ENCODE measurements around the gene FOXK2. TPM values are rescaled to one million over a fixed set of nuclear protein-coding genes. Genes with fewer than 3 reads are reported as not detected.
"Not testable (repeated sequence)": the region's sequence is repeated elsewhere in the genome, so short reads cannot be mapped to it uniquely, and the experiment has no call there.

FOXK2 gene
- total RNA-seq, 1 donor = 29.3 TPM

GRCh38 chr17:82560252-82560642 is 40.7 kb downstream of the FOXK2 start:
- Histone ChIP-seq H3K79me2 (ENCODE audit: insufficient read depth, low read length) (peaks cover 86% of the 10 kb centered on the region), H3K27me3 (ENCODE audit: insufficient read depth, low read length) (no peaks in the 10 kb centered on the region), H3K36me3 (ENCODE audit: insufficient read depth, low read length) (peaks cover 5% of the 10 kb centered on the region), H3K27ac (ENCODE audit: low read depth, low read length) (no peak overlapping the region), H3K4me3 (ENCODE audit: insufficient read depth, low read length) (no peak overlapping the region), H4K20me1 (ENCODE audit: insufficient read depth, low read length) (peaks cover 50% of the 10 kb centered on the region), H2AFZ (ENCODE audit: low read length) (no peak overlapping the region), H3K4me1 (ENCODE audit: insufficient read depth, low read length) (no peaks in the 10 kb centered on the region), H3K9me3 (ENCODE audit: low read depth, low read length) (no peaks in the 10 kb centered on the region), H3K4me2 (ENCODE audit: insufficient read depth, low read length) (no peak overlapping the region)
- peak; percentile 52 for DNase-seq (ENCODE audit: insufficient read length, low spot score, missing footprints)
- no peak for TF ChIP-seq CTCF (IDR thresholded peaks at IDR 0.05; ENCODE audit: extremely low read depth, low read depth, low read length)

GRCh38 chr17:82560802-82561428 is 41.4 kb downstream of the FOXK2 start:
- peaks cover 9% of the 10 kb centered on the region for H3K36me3 ChIP-seq (ENCODE audit: insufficient read depth, low read length)
- H2AFZ ChIP-seq (ENCODE audit: low read length) = no peak overlapping the region
- no peak overlapping the region for H3K4me2 ChIP-seq (ENCODE audit: insufficient read depth, low read length)
- peaks cover 52% of the 10 kb centered on the region for H4K20me1 ChIP-seq (ENCODE audit: insufficient read depth, low read length)
- no peak for TF ChIP-seq CTCF (IDR thresholded peaks at IDR 0.05; ENCODE audit: extremely low read depth, low read depth, low read length)
- no peak overlapping the region for H3K27ac ChIP-seq (ENCODE audit: low read depth, low read length)
- DNase-seq (ENCODE audit: insufficient read length, low spot score, missing footprints) = no peak
- no peaks in the 10 kb centered on the region for H3K27me3 ChIP-seq (ENCODE audit: insufficient read depth, low read length)
- no peaks in the 10 kb centered on the region for H3K9me3 ChIP-seq (ENCODE audit: low read depth, low read length)
- H3K4me1 ChIP-seq (ENCODE audit: insufficient read depth, low read length) = no peaks in the 10 kb centered on the region
- no peak overlapping the region for H3K4me3 ChIP-seq (ENCODE audit: insufficient read depth, low read length)
- H3K79me2 ChIP-seq (ENCODE audit: insufficient read depth, low read length) = peaks cover 87% of the 10 kb centered on the region

- Histone ChIP-seq H3K27me3 (ENCODE audit: insufficient read depth, low read length) (no peaks in the 10 kb centered on the region), H3K4me2 (ENCODE audit: insufficient read depth, low read length) (no peak overlapping the region), H3K79me2 (ENCODE audit: insufficient read depth, low read length) (peaks cover 85% of the 10 kb centered on the region), H3K9me3 (ENCODE audit: low read depth, low read length) (no peaks in the 10 kb centered on the region), H4K20me1 (ENCODE audit: insufficient read depth, low read length) (peaks cover 58% of the 10 kb centered on the region), H3K4me3 (ENCODE audit: insufficient read depth, low read length) (no peak overlapping the region), H3K27ac (ENCODE audit: low read depth, low read length) (no peak overlapping the region), H3K36me3 (ENCODE audit: insufficient read depth, low read length) (peaks cover 9% of the 10 kb centered on the region), H2AFZ (ENCODE audit: low read length) (no peak overlapping the region), H3K4me1 (ENCODE audit: insufficient read depth, low read length) (no peaks in the 10 kb centered on the region)
- TF ChIP-seq CTCF (IDR thresholded peaks at IDR 0.05; ENCODE audit: extremely low read depth, low read depth, low read length) = no peak
- peak; percentile 43 for DNase-seq (ENCODE audit: insufficient read length, low spot score, missing footprints)
Observed at GRCh38 chr17:82561429-82562035, 42.0 kb downstream of the FOXK2 start.

DNA sequence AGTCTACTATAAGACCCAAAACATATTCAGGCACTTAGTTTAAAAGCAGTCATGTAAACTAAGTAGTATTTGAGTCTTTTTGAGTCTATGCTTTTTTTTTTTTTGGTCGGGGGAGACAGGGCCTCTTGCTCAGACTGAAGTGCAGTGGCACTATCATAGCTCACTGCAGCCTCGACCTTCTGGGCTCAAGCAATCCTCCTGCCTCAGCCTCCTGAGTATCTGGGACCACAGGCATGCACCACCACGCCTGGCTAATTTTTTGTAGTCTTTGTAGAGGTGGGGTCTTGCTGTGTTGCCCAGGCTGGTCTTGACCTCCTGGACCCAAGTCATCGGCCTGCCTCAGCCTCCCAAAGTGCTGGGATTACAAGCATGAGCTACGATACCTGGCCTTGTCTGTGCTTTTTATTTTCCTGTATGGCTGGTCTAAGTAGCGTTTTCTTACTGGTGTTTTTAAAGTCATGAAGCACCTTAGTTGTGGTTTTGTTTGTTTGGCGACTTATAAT is 43.2 kb downstream of the FOXK2 start:
- H3K9me3 ChIP-seq (ENCODE audit: low read depth, low read length); H3K27ac ChIP-seq (ENCODE audit: low read depth, low read length); H3K4me2 ChIP-seq (ENCODE audit: insufficient read depth, low read length); H3K27me3 ChIP-seq (ENCODE audit: insufficient read depth, low read length); H2AFZ ChIP-seq (ENCODE audit: low read length); H3K4me3 ChIP-seq (ENCODE audit: insufficient read depth, low read length); H3K4me1 ChIP-seq (ENCODE audit: insufficient read depth, low read length): not testable (repeated sequence)
- peaks cover 55% of the 10 kb centered on the region for H4K20me1 ChIP-seq (ENCODE audit: insufficient read depth, low read length)
- peaks cover 88% of the 10 kb centered on the region for H3K79me2 ChIP-seq (ENCODE audit: insufficient read depth, low read length)
- H3K36me3 ChIP-seq (ENCODE audit: insufficient read depth, low read length) = peaks cover 11% of the 10 kb centered on the region
- peak; percentile 48 for DNase-seq (ENCODE audit: insufficient read length, low spot score, missing footprints)

All from osteoblast (primary cell).